ENCODE measurements around the gene OCA2.
"Not testable (repeated sequence)": the region's sequence is repeated elsewhere in the genome, so short reads cannot be mapped to it uniquely, and the experiment has no call there.

OCA2 gene

GRCh38 chr15:27797765-27798164 is 301.4 kb downstream of the OCA2 start:
- no peak for DNase-seq

GRCh38 chr15:27796405-27797320 is 302.5 kb downstream of the OCA2 start:
- no peak for DNase-seq

GRCh38 chr15:27792756-27793264 is 306.3 kb downstream of the OCA2 start:
- no peak for DNase-seq

GRCh38 chr15:27790270-27790669 is 308.8 kb downstream of the OCA2 start:
- no peak for DNase-seq

GRCh38 chr15:27787931-27788330 is 311.2 kb downstream of the OCA2 start:
- no peak for DNase-seq

GRCh38 chr15:27784107-27784506 is 315.0 kb downstream of the OCA2 start:
- DNase-seq, result no peak

GRCh38 chr15:27783678-27784077 is 315.4 kb downstream of the OCA2 start:
- DNase-seq, result no peak

GRCh38 chr15:27782125-27782524 is 317.0 kb downstream of the OCA2 start:
- DNase-seq, result no peak

GRCh38 chr15:27776501-27776900 is 322.6 kb downstream of the OCA2 start:
- DNase-seq, result no peak

GRCh38 chr15:27774638-27775037 is 324.5 kb downstream of the OCA2 start:
- DNase-seq, result no peak

GRCh38 chr15:27774191-27774590 is 324.9 kb downstream of the OCA2 start:
- no peak for DNase-seq

- no peak for DNase-seq
Measured at GRCh38 chr15:27771892-27772291, 327.2 kb downstream of the OCA2 start.

GRCh38 chr15:27770769-27771554 is 328.2 kb downstream of the OCA2 start:
- DNase-seq, result no peak

GRCh38 chr15:27770086-27770607 is 329.0 kb downstream of the OCA2 start:
- DNase-seq, result no peak

- DNase-seq, result no peak
Measured at GRCh38 chr15:27769652-27770051, 329.5 kb downstream of the OCA2 start.

- DNase-seq, result no peak
Measured at GRCh38 chr15:27768732-27769475, 330.2 kb downstream of the OCA2 start.

- no peak for DNase-seq
Measured at GRCh38 chr15:27767918-27768640, 331.0 kb downstream of the OCA2 start.

GRCh38 chr15:27767430-27767829 is 331.7 kb downstream of the OCA2 start:
- not testable (repeated sequence) for DNase-seq

GRCh38 chr15:27764339-27764738 is 334.8 kb downstream of the OCA2 start:
- no peak for DNase-seq

GRCh38 chr15:27763514-27763913 is 335.6 kb downstream of the OCA2 start:
- DNase-seq, result no peak

- DNase-seq, result no peak
Measured at GRCh38 chr15:27762471-27762870, 336.6 kb downstream of the OCA2 start.

GRCh38 chr15:27757052-27757451 is 342.1 kb downstream of the OCA2 start:
- no peak for DNase-seq

All from CD4-positive, alpha-beta T cell treated with Interleukin-21 for 1 hour (primary cell).